NCI-H2081 treated with DMSO at 0.1 percent for 48 hours (cell line): ENCODE results near the gene TBL1X.

Source experiments
- DNase-seq: peaks from one replicate; lab custom pipeline; 2025; lab: John Stamatoyannopoulos, UW

Gene TBL1X

GRCh38 chrX:9498236-9498635 lies 33.4 kb downstream of the TBL1X start:
- DNase-seq = no peak

GRCh38 chrX:9500584-9500983 lies 35.7 kb downstream of the TBL1X start:
- no peak for DNase-seq

- no peak for DNase-seq
Observed at GRCh38 chrX:9501362-9501761, 36.5 kb downstream of the TBL1X start.

GRCh38 chrX:9503261-9503660 lies 38.4 kb downstream of the TBL1X start:
- DNase-seq = no peak

GRCh38 chrX:9510366-9510765 lies 45.5 kb downstream of the TBL1X start:
- DNase-seq = no peak

GRCh38 chrX:9510980-9511379 lies 46.1 kb downstream of the TBL1X start:
- no peak for DNase-seq

GRCh38 chrX:9515489-9515888 lies 50.6 kb downstream of the TBL1X start:
- no peak for DNase-seq

- DNase-seq = no peak
Observed at GRCh38 chrX:9515973-9516538, 51.2 kb downstream of the TBL1X start.

GRCh38 chrX:9516635-9517034 lies 51.8 kb downstream of the TBL1X start:
- DNase-seq = no peak

- no peak for DNase-seq
Observed at GRCh38 chrX:9518051-9518450, 53.2 kb downstream of the TBL1X start.

- DNase-seq = no peak
Observed at GRCh38 chrX:9518889-9519288, 54.0 kb downstream of the TBL1X start.

GRCh38 chrX:9519546-9520216 lies 54.8 kb downstream of the TBL1X start:
- no peak for DNase-seq

GRCh38 chrX:9520217-9520590 lies 55.3 kb downstream of the TBL1X start:
- no peak for DNase-seq

GRCh38 chrX:9522378-9523155 lies 57.7 kb downstream of the TBL1X start:
- DNase-seq = no peak

GRCh38 chrX:9525511-9526248 lies 60.8 kb downstream of the TBL1X start:
- no peak for DNase-seq

GRCh38 chrX:9526965-9527364 lies 62.1 kb downstream of the TBL1X start:
- DNase-seq = no peak

GRCh38 chrX:9528498-9528897 lies 63.6 kb downstream of the TBL1X start:
- DNase-seq = no peak

- no peak for DNase-seq
Observed at GRCh38 chrX:9529223-9529622, 64.4 kb downstream of the TBL1X start.

GRCh38 chrX:9530848-9531274 lies 66.0 kb downstream of the TBL1X start:
- DNase-seq = peak; percentile 71

- DNase-seq = no peak
Observed at GRCh38 chrX:9532349-9532748, 67.5 kb downstream of the TBL1X start.

GRCh38 chrX:9533611-9534010 lies 68.8 kb downstream of the TBL1X start:
- no peak for DNase-seq

GRCh38 chrX:9534686-9535085 lies 69.8 kb downstream of the TBL1X start:
- DNase-seq = no peak

- no peak for DNase-seq
Observed at GRCh38 chrX:9535101-9535500, 70.2 kb downstream of the TBL1X start.
